SJCRH30 (cell line): ENCODE measurements around the gene MRPL21. TPM values are rescaled to one million over a fixed set of nuclear protein-coding genes. Genes with fewer than 3 reads are reported as not detected.

Experiments
- DNase-seq, 2 experiments: peaks; one replicate each; pipeline ENCODE4 v3.0.0-alpha.2; 2015 to 2020
- H3K27ac ChIP-seq: fragments of 250-450 bp; sonication (Bioruptor Pico); 2 replicates; pipeline ENCODE4 v1.5.1; 2020; ENCODE audit warnings: mild to moderate bottlenecking, moderate library complexity
- H3K27me3 ChIP-seq: fragments of 250-450 bp; sonication (Bioruptor Pico); 2 replicates; pipeline ENCODE4 v1.5.1; 2020; ENCODE audit warnings: mild to moderate bottlenecking, moderate library complexity
- H3K36me3 ChIP-seq: fragments of 250-450 bp; sonication (Bioruptor Pico); 2 replicates; pipeline ENCODE4 v1.5.1; 2020; ENCODE audit warnings: mild to moderate bottlenecking, moderate library complexity
- H3K4me1 ChIP-seq: fragments of 250-450 bp; sonication (Bioruptor Pico); 2 replicates; pipeline ENCODE4 v1.5.1; 2020; ENCODE audit warnings: mild to moderate bottlenecking, moderate library complexity
- H3K4me3 ChIP-seq: fragments of 250-450 bp; sonication (Bioruptor Pico); 2 replicates; pipeline ENCODE4 v1.5.1; 2020; ENCODE audit warnings: mild to moderate bottlenecking, moderate library complexity
- H3K9me3 ChIP-seq: fragments of 250-450 bp; sonication (Bioruptor Pico); replicated peaks from 2 replicates; pipeline ENCODE4 v1.5.1; 2020; ENCODE audit warnings: mild to moderate bottlenecking, moderate library complexity
- total RNA-seq: library from RNA; depleted of rRNA; stranded (reverse); fragments of >200 nt; shearing (Covaris generic); gene quantifications from 2 replicates; pipeline ENCODE4 v1.2.3, GENCODE V29; 2014; rRNA removed

Gene MRPL21
- total RNA-seq, 1 experiment from 2014 or later: 37.6 TPM

DNA sequence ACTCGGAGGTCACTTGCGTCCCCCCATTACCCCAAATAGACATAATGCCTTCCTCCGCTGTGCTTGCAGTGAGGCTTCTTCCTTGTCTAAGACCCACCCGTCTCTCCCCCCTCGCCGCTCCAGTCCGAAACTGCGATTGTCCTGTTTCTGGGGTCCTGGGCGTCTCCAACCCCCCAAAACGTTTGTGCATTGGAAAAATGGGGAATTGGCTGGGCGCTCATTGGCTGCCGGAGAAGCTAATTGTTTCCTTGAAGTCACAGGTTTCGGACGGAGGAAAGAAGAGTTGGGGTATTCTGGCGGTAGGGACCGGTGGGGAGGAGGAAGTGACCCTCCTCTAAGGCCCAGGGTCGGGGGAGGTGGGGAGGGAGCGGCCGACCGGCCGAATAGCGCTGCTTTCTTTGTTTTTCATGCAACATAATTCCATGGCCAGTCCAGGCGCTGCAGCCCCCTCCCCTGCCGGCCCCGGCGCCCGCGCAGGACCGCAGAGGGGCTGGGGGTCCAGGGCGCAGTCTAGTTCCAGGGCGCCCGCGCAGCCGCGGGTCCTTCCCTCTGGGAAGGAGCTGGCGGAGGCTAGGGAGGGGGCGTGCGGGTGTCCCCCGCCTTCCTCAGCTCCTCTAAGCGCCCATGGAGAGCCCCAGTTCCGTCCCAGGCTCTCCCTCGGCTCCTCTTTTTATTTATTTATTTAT lies 49.2 kb downstream of the MRPL21 start:
- Histone ChIP-seq H3K27me3 (no peaks in the 10 kb centered on the region), H3K4me3 (no peak overlapping the region), H3K36me3 (no peaks in the 10 kb centered on the region), H3K4me1 (no peaks in the 10 kb centered on the region), H3K9me3 (no peaks in the 10 kb centered on the region), H3K27ac (no peak overlapping the region)
- no peak for DNase-seq

GRCh38 chr11:68852628-68853027 lies 51.0 kb downstream of the MRPL21 start:
- H3K4me3 ChIP-seq: no peak overlapping the region
- no peaks in the 10 kb centered on the region for H3K36me3 ChIP-seq
- H3K27me3 ChIP-seq: no peaks in the 10 kb centered on the region
- H3K27ac ChIP-seq: no peak overlapping the region
- no peaks in the 10 kb centered on the region for H3K4me1 ChIP-seq
- no peak for DNase-seq
- no peaks in the 10 kb centered on the region for H3K9me3 ChIP-seq

- H3K9me3 ChIP-seq: no peaks in the 10 kb centered on the region
- H3K27ac ChIP-seq: no peak overlapping the region
- H3K4me3 ChIP-seq: no peak overlapping the region
- H3K4me1 ChIP-seq: no peaks in the 10 kb centered on the region
- H3K36me3 ChIP-seq: no peaks in the 10 kb centered on the region
- no peaks in the 10 kb centered on the region for H3K27me3 ChIP-seq
- DNase-seq: no peak
Observed at GRCh38 chr11:68848429-68848828, 55.2 kb downstream of the MRPL21 start.

DNA sequence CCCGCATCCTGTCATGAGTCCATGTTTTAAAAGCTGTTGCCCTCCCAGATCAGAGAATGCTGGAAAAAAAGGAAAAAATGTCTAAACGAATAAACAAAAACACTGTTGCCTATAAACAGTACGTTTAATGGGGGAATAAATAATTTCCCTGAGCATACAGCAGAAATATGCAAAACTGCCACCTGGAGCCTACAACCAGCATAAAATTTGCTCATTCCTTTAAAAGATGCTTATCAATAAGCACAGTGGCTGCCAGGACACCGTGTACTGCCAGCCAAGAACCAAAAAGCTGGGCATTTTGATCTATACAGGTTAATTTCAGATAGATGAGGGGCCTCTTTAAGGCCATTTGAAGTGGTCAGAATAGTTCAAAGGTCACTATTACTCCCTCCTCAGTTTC lies 56.2 kb downstream of the MRPL21 start:
- Histone ChIP-seq H3K36me3 (no peaks in the 10 kb centered on the region), H3K4me1 (no peaks in the 10 kb centered on the region), H3K27me3 (no peaks in the 10 kb centered on the region), H3K27ac (no peak overlapping the region), H3K9me3 (no peaks in the 10 kb centered on the region), H3K4me3 (no peak overlapping the region)
- DNase-seq: no peak

- H3K36me3 ChIP-seq: no peaks in the 10 kb centered on the region
- H3K27me3 ChIP-seq: no peaks in the 10 kb centered on the region
Observed at GRCh38 chr11:68845351-68846002, 58.2 kb downstream of the MRPL21 start.

GRCh38 chr11:68844801-68845200 lies 58.8 kb downstream of the MRPL21 start:
- no peak for DNase-seq
- no peaks in the 10 kb centered on the region for H3K36me3 ChIP-seq
- H3K27ac ChIP-seq: no peak overlapping the region
- no peak overlapping the region for H3K4me3 ChIP-seq
- H3K4me1 ChIP-seq: no peaks in the 10 kb centered on the region
- no peaks in the 10 kb centered on the region for H3K9me3 ChIP-seq
- no peaks in the 10 kb centered on the region for H3K27me3 ChIP-seq

More at GRCh38 chr11:68845351-68846002, 58.2 kb downstream of the MRPL21 start:
- Histone ChIP-seq H3K9me3 (no peaks in the 10 kb centered on the region), H3K4me3 (no peak overlapping the region), H3K4me1 (no peaks in the 10 kb centered on the region), H3K27ac (no peak overlapping the region)
- no peak for DNase-seq

DNA sequence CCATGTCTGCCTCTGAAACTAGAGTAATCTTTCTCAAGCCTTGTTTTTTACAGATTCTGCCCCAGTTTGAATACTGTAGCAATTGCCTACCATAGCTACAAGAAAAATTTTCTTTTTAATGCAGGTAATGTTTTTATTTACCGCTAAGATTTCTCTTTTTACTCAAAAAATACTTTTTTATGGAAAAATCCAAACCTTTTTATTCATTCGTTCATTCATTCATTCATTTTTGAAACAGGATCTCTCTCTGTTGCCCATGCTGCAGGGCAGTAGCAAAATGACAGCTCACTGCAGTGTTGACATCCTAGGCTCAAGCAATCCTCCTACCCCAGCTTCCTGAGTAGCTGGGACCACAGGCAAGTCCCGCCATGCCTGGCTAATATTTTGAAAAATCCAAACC lies 59.3 kb downstream of the MRPL21 start:
- no peaks in the 10 kb centered on the region for H3K9me3 ChIP-seq
- no peaks in the 10 kb centered on the region for H3K4me1 ChIP-seq
- no peak overlapping the region for H3K27ac ChIP-seq
- no peak overlapping the region for H3K4me3 ChIP-seq
- H3K36me3 ChIP-seq: no peaks in the 10 kb centered on the region
- DNase-seq: no peak
- H3K27me3 ChIP-seq: no peaks in the 10 kb centered on the region

DNA sequence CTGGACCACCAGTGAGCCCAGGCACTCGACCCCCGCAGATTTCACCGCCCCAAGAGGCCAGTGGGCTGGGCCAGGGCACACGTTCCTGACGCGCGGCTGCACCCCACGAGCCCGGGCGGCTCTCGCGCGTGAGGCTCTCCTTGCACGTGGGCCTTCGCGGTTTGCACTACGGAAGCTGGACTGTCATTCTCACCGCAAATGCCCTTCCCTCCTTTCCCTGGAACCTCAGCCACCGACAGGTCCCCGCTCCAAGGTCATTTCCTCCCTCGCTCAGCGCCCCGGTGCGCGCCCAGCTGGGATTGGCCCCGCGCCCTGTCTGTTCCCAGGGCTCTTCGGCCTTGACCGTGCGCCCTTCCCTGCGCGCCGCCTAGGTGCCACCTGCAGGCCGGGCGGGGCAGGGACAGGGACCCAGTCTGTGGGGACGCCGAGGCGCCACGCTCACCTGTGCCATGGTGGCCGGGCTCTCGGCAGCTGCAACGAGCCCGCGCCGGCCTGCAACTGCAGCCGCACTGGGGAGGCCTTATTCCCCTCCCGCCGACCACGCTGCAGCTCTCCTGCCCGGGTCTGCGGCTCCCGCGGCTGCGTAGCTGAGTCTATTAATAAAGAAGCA lies 59.8 kb downstream of the MRPL21 start:
- H3K4me1 ChIP-seq: no peaks in the 10 kb centered on the region
- H3K4me3 ChIP-seq: no peak overlapping the region
- H3K9me3 ChIP-seq: no peaks in the 10 kb centered on the region
- no peak for DNase-seq
- H3K36me3 ChIP-seq: no peaks in the 10 kb centered on the region
- H3K27ac ChIP-seq: no peak overlapping the region
- H3K27me3 ChIP-seq: no peaks in the 10 kb centered on the region

GRCh38 chr11:68843052-68843561 lies 60.5 kb downstream of the MRPL21 start:
- H3K27me3 ChIP-seq: no peaks in the 10 kb centered on the region
- no peak for DNase-seq
- H3K4me3 ChIP-seq: no peak overlapping the region
- no peak overlapping the region for H3K27ac ChIP-seq
- no peaks in the 10 kb centered on the region for H3K9me3 ChIP-seq
- H3K36me3 ChIP-seq: no peaks in the 10 kb centered on the region
- no peaks in the 10 kb centered on the region for H3K4me1 ChIP-seq

- Histone ChIP-seq H3K9me3 (no peaks in the 10 kb centered on the region), H3K4me1 (no peaks in the 10 kb centered on the region), H3K27ac (no peak overlapping the region), H3K36me3 (no peaks in the 10 kb centered on the region), H3K4me3 (no peak overlapping the region), H3K27me3 (no peaks in the 10 kb centered on the region)
- DNase-seq: no peak
Observed at GRCh38 chr11:68842427-68843051, 61.1 kb downstream of the MRPL21 start.

DNA sequence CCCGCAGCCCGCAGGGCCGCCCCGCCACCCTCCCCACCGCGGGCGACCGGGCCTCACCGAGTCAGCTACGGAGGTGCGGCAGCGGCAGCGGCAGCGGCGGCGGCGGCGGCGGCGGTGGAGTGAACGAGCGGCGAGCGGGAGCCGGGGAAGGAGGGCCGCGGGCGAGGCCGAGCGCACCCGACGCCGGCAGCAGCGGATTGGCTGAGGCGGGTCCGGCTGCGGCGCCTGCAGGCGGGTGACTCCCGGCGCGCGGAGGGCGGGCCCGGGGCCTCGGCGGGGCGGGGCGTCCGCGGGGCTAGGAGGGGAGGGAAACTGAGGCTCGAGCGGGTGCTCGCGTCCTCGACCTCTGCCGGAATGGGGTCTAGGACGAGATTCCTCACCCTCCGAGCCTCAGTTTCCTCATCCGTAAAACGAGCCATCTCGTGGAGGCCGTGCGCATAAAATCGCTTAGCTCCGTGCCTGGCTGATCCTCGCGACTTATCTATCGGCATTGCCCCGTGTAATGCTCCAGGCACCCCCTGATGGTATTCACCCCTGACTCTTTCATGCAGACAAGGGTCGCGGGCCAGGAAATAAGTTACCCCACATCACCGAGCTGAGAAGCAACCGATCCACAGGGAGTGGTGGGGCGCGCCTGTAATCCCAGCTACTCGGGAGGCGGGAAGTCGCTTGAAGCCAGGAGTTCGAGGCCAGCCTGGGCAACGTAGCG lies 61.8 kb downstream of the MRPL21 start, which contains the start of gene CPT1A:
TSS of gene CPT1A (minus strand) at position 199 of the 709 bp plus-strand sequence. CDS start 26,442 bp downstream, outside the sequence.
- Histone ChIP-seq H3K4me3 (no peak within 1 kb of the TSS), H3K36me3 (no peaks in the 10 kb centered on the region), H3K27ac (no peak within 1 kb of the TSS), H3K4me1 (no peaks in the 10 kb centered on the region), H3K9me3 (no peaks in the 10 kb centered on the region), H3K27me3 (no peaks in the 10 kb centered on the region)
- no peak for DNase-seq

Other genes with a start within 250 kb of the MRPL21 start
- not detected in 2 replicates for gene GAL, start 219.3 kb downstream of the MRPL21 start, total RNA-seq
- gene TESMIN, start 152.3 kb downstream of the MRPL21 start, total RNA-seq: not detected in 2 replicates
- 0.02 and 0.51 TPM in 2 replicates for gene CPT1A, start 61.9 kb downstream of the MRPL21 start, total RNA-seq
- gene IGHMBP2, start 59 bp upstream of the MRPL21 start, total RNA-seq: 8.7 and 11.1 TPM in 2 replicates
- not detected in 2 replicates for gene MRGPRD, start 77.2 kb upstream of the MRPL21 start, total RNA-seq
- 0.35 and 0.51 TPM in 2 replicates for gene MRGPRF, start 109.4 kb upstream of the MRPL21 start, total RNA-seq
- 3.9 and 5.5 TPM in 2 replicates for gene TPCN2, start 145.1 kb upstream of the MRPL21 start, total RNA-seq